HEK293 (cell line): ENCODE results near the gene KIAA1755.

Experiments
- CTCF ChIA-PET: fragments of 350-600 bp; formaldehyde crosslinking; extraction: SDS; loops from one replicate; lab custom pipeline; 2021; ENCODE audit warnings: antibody characterized with exemption; lab: Yijun Ruan, JAX
- POLR2A ChIA-PET: fragments of 300-600 bp; formaldehyde crosslinking; extraction: SDS; loops from one replicate; lab custom pipeline; 2020; ENCODE audit warnings: antibody characterized with exemption, inconsistent platforms; lab: Yijun Ruan, JAX
- H3K27ac ChIP-seq: fragments of 200-500 bp; sonication (Bioruptor generic); 2 replicates; pipeline ENCODE4 v1.5.1; 2014; ENCODE audit warnings: low read depth, low read length, control low read depth, inconsistent platforms; ENCODE audit errors: extremely low read depth
- H3K36me3 ChIP-seq, 2 experiments: fragments of 200-500 bp in 1 of 2; sonication (Bioruptor generic) in 1 of 2; 1 replicate in 1 of 2; 2 replicates in 1 of 2; pipeline ENCODE4 v1.5.1; 2014 to 2017; ENCODE audit warnings: inconsistent platforms in 2 of 2, low read length in 2 of 2; ENCODE audit not compliant: control insufficient read depth in 2 of 2, insufficient read depth in 1 of 2
- H3K4me1 ChIP-seq: fragments of 200-500 bp; sonication (Bioruptor generic); 2 replicates; pipeline ENCODE4 v1.5.1; 2014; ENCODE audit warnings: mild to moderate bottlenecking, low read length, inconsistent platforms; ENCODE audit not compliant: control insufficient read depth, insufficient read depth
- H3K4me3 ChIP-seq: 2 replicates; pipeline ENCODE4 v1.5.1; 2011; ENCODE audit warnings: low read depth, mild to moderate bottlenecking, control low read depth, low read length, moderate library complexity
- H3K9me3 ChIP-seq: fragments of 200-500 bp; sonication (Bioruptor generic); 2 replicates; pipeline ENCODE4 v1.5.1; 2014; ENCODE audit warnings: low read depth, low read length, inconsistent platforms; ENCODE audit not compliant: control insufficient read depth, insufficient read depth
- ATF2 ChIP-seq: fragments of 450-650 bp; formaldehyde crosslinking; IDR thresholded peaks from 2 replicates; pipeline ENCODE4 v1.5.1; 2016; ENCODE audit warnings: missing biosample characterization, missing genetic modification characterization, low read depth
- GLIS1 ChIP-seq: fragments of 450-650 bp; formaldehyde crosslinking; IDR thresholded peaks from 2 replicates; pipeline ENCODE4 v1.5.1; 2016; ENCODE audit warnings: missing biosample characterization, missing genetic modification characterization
- SCRT2 ChIP-seq: fragments of 450-650 bp; formaldehyde crosslinking; IDR thresholded peaks from 2 replicates; pipeline ENCODE4 v1.5.1; 2016; ENCODE audit warnings: missing biosample characterization, missing genetic modification characterization
- SP2 ChIP-seq: fragments of 450-650 bp; formaldehyde crosslinking; IDR thresholded peaks from 2 replicates; pipeline ENCODE4 v1.5.1; 2016; ENCODE audit warnings: missing biosample characterization, missing genetic modification characterization
- TCF7L2 ChIP-seq: IDR thresholded peaks from 2 replicates; pipeline ENCODE4 v1.6.1; 2011; ENCODE audit warnings: low read depth, mild to moderate bottlenecking, inconsistent platforms, low read length, moderate library complexity, borderline replicate concordance
- ZBTB48 ChIP-seq: fragments of 450-650 bp; formaldehyde crosslinking; IDR thresholded peaks from 2 replicates; pipeline ENCODE4 v1.5.1; 2016; ENCODE audit warnings: missing biosample characterization, missing genetic modification characterization
- ZBTB49 ChIP-seq: fragments of 450-650 bp; formaldehyde crosslinking; IDR thresholded peaks from 2 replicates; pipeline ENCODE4 v1.5.1; 2016; ENCODE audit warnings: missing biosample characterization, missing genetic modification characterization, low read depth
- ZBTB8A ChIP-seq: fragments of 450-650 bp; formaldehyde crosslinking; IDR thresholded peaks from 2 replicates; pipeline ENCODE4 v1.5.1; 2016; ENCODE audit warnings: missing biosample characterization, missing genetic modification characterization
- ZFHX2 ChIP-seq: fragments of 450-650 bp; formaldehyde crosslinking; conservative IDR thresholded peaks from 2 replicates; pipeline ENCODE4 v1.5.1; 2016; ENCODE audit warnings: missing biosample characterization, missing genetic modification characterization
- ZNF140 ChIP-seq: fragments of 450-650 bp; formaldehyde crosslinking; IDR thresholded peaks from 2 replicates; pipeline ENCODE4 v1.5.1; 2016; ENCODE audit warnings: missing biosample characterization, missing genetic modification characterization
- ZNF248 ChIP-seq: fragments of 450-650 bp; formaldehyde crosslinking; IDR thresholded peaks from 2 replicates; pipeline ENCODE4 v1.5.1; 2017; ENCODE audit warnings: missing biosample characterization, missing genetic modification characterization
- ZNF311 ChIP-seq: fragments of 450-650 bp; formaldehyde crosslinking; IDR thresholded peaks from 2 replicates; pipeline ENCODE4 v1.5.1; 2017; ENCODE audit warnings: missing biosample characterization, missing genetic modification characterization, borderline replicate concordance
- ZNF335 ChIP-seq: fragments of 450-650 bp; formaldehyde crosslinking; conservative IDR thresholded peaks from 2 replicates; pipeline ENCODE4 v1.5.1; 2016; ENCODE audit warnings: missing biosample characterization, missing genetic modification characterization
- ZNF362 ChIP-seq: fragments of 450-650 bp; formaldehyde crosslinking; IDR thresholded peaks from 2 replicates; pipeline ENCODE4 v1.5.1; 2016; ENCODE audit warnings: missing biosample characterization, missing genetic modification characterization
- ZNF391 ChIP-seq: fragments of 450-650 bp; formaldehyde crosslinking; IDR thresholded peaks from 2 replicates; pipeline ENCODE4 v1.5.1; 2016; ENCODE audit warnings: low read depth, missing biosample characterization, missing genetic modification characterization, borderline replicate concordance
- ZNF433 ChIP-seq: fragments of 450-650 bp; formaldehyde crosslinking; IDR thresholded peaks from 2 replicates; pipeline ENCODE4 v1.5.1; 2016; ENCODE audit warnings: missing biosample characterization, missing genetic modification characterization, low read depth
- ZNF48 ChIP-seq: fragments of 450-650 bp; formaldehyde crosslinking; IDR thresholded peaks from 2 replicates; pipeline ENCODE4 v1.5.1; 2016; ENCODE audit warnings: missing biosample characterization, missing genetic modification characterization
- ZNF561 ChIP-seq: fragments of 450-650 bp; IDR thresholded peaks from 2 replicates; pipeline ENCODE4 v1.5.1; 2018; ENCODE audit warnings: missing biosample characterization, missing genetic modification characterization, borderline replicate concordance
- ZNF701 ChIP-seq: fragments of 450-650 bp; formaldehyde crosslinking; IDR thresholded peaks from 2 replicates; pipeline ENCODE4 v1.5.1; 2016; ENCODE audit warnings: missing biosample characterization, missing genetic modification characterization

KIAA1755 gene

GRCh38 chr20:38200646-38201045 is 59.9 kb downstream of the KIAA1755 start:
- ChIA-PET CTCF (interaction anchor here (0.6 to 1.8 kb wide), 2 partner anchors 21 to 599 kb away, joined by 4 to 10 read pairs; no protein-coding TSS in a partner anchor), POLR2A (no interaction called here)
- Histone ChIP-seq H3K36me3 (no peaks in the 10 kb centered on the region), H3K27ac (no peak overlapping the region), H3K4me1 (no peaks in the 10 kb centered on the region), H3K4me3 (no peak overlapping the region), H3K9me3 (no peaks in the 10 kb centered on the region)
- no peak for TF ChIP-seq ZNF311 (tag by site-specific recombination)
- no peak for TF ChIP-seq SCRT2
- TF ChIP-seq ZNF561 (tag by site-specific recombination): no peak
- no peak for TF ChIP-seq ZBTB49 (tag by site-specific recombination)
- TF ChIP-seq ZNF335: no peak
- no peak for TF ChIP-seq GLIS1 (tag by site-specific recombination)
- TF ChIP-seq ZNF248 (tag by site-specific recombination): no peak
- no peak for TF ChIP-seq ZBTB8A (tag by site-specific recombination)
- no peak for TF ChIP-seq ZNF433
- TF ChIP-seq ZNF701 (tag by site-specific recombination): no peak
- no peak for TF ChIP-seq ZBTB48 (tag by site-specific recombination)
- no peak for TF ChIP-seq SP2 (tag by site-specific recombination)
- TF ChIP-seq ZNF391 (tag by site-specific recombination): no peak
- no peak for TF ChIP-seq ZNF48 (tag by site-specific recombination)
- TF ChIP-seq TCF7L2: no peak

GRCh38 chr20:38199501-38200390 is 60.8 kb downstream of the KIAA1755 start:
- POLR2A ChIA-PET: no interaction called here
- Histone ChIP-seq H3K4me1 (no peaks in the 10 kb centered on the region), H3K4me3 (no peak overlapping the region), H3K9me3 (no peaks in the 10 kb centered on the region), H3K27ac (no peak overlapping the region), H3K36me3 (no peaks in the 10 kb centered on the region)
- TF ChIP-seq ZNF362 (no peak), ATF2 (tag by site-specific recombination) (no peak), ZNF140 (no peak), ZFHX2 (tag by site-specific recombination) (0 out of 2 replicates have a peak, but pooled peaks have one; percentile 27)
- CTCF ChIA-PET: no interaction called here
